HG03045 (cell line): ENCODE measurements around the gene CEBPA.

Experiments used
- ATAC-seq: cut with Tn5 transposase; IDR thresholded peaks from one replicate; pipeline ENCODE4 v1.9.1; 2021; ENCODE audit warnings: mild to moderate bottlenecking, moderate library complexity; ENCODE audit not compliant: unreplicated experiment

The CEBPA gene

GRCh38 chr19:33302175-33302973 is at the start of gene CEBPA:
Gene CEBPA, minus strand, starts transcription at chr19:33302534. Its CDS starts 120 bp downstream, at chr19:33302414.
- ATAC-seq: no peak

GRCh38 chr19:33350538-33351309 is 48.4 kb upstream of the CEBPA start:
- ATAC-seq: no peak

GRCh38 chr19:33349319-33350289 is 47.3 kb upstream of the CEBPA start:
- ATAC-seq: no peak

GRCh38 chr19:33348301-33349010 is 46.1 kb upstream of the CEBPA start:
- no peak for ATAC-seq

- no peak for ATAC-seq
Measured at GRCh38 chr19:33347300-33347699, 45.0 kb upstream of the CEBPA start.

- ATAC-seq: no peak
Measured at GRCh38 chr19:33346665-33347064, 44.3 kb upstream of the CEBPA start.

- ATAC-seq: no peak
Measured at GRCh38 chr19:33345163-33345562, 42.8 kb upstream of the CEBPA start.

GRCh38 chr19:33344573-33344925 is 42.2 kb upstream of the CEBPA start:
- no peak for ATAC-seq

- ATAC-seq: no peak
Measured at GRCh38 chr19:33343859-33344572, 41.7 kb upstream of the CEBPA start.

- no peak for ATAC-seq
Measured at GRCh38 chr19:33343301-33343700, 41.0 kb upstream of the CEBPA start.

GRCh38 chr19:33340991-33341390 is 38.7 kb upstream of the CEBPA start:
- ATAC-seq: no peak

GRCh38 chr19:33339016-33339984 is 37.0 kb upstream of the CEBPA start:
- ATAC-seq: no peak

- no peak for ATAC-seq
Measured at GRCh38 chr19:33335446-33335845, 33.1 kb upstream of the CEBPA start.

- no peak for ATAC-seq
Measured at GRCh38 chr19:33334271-33334670, 31.9 kb upstream of the CEBPA start.

GRCh38 chr19:33333642-33334041 is 31.3 kb upstream of the CEBPA start:
- no peak for ATAC-seq

- ATAC-seq: no peak
Measured at GRCh38 chr19:33333151-33333550, 30.8 kb upstream of the CEBPA start.

- ATAC-seq: no peak
Measured at GRCh38 chr19:33332248-33332647, 29.9 kb upstream of the CEBPA start.

GRCh38 chr19:33329736-33330135 is 27.4 kb upstream of the CEBPA start:
- ATAC-seq: no peak

GRCh38 chr19:33329060-33329459 is 26.7 kb upstream of the CEBPA start:
- no peak for ATAC-seq
